ENCODE results near the gene ABCC1.
"Not testable (repeated sequence)": the region's sequence is repeated elsewhere in the genome, so short reads cannot be mapped to it uniquely, and the experiment has no call there.

Gene ABCC1

GRCh38 chr16:15949210-15950160, at the start of gene ABCC1:
Gene ABCC1, plus strand, starts transcription at chr16:15949616. Its CDS starts 136 bp downstream, at chr16:15949752.
- peak; percentile 85 for DNase-seq

DNA sequence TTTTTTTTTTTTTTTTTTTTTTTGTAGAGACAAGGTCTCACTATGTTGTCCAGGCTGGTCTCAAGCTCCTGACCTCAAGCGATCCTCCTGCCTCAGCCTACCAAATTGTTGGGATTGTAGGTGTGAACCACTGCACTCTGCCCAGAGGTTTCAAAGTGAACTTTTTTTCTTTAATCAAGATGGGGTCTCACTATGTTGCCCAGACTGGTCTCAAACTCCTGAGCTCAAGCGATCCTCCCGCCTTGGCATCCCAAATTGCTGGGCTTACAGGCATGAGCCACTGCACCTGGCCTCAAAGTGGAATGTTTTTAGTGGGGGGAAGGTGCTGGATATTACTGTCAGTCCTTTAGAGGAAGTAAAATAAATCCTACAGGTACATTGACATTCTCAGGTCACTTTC, 49.1 kb upstream of the ABCC1 start:
- DNase-seq, result no peak

DNA sequence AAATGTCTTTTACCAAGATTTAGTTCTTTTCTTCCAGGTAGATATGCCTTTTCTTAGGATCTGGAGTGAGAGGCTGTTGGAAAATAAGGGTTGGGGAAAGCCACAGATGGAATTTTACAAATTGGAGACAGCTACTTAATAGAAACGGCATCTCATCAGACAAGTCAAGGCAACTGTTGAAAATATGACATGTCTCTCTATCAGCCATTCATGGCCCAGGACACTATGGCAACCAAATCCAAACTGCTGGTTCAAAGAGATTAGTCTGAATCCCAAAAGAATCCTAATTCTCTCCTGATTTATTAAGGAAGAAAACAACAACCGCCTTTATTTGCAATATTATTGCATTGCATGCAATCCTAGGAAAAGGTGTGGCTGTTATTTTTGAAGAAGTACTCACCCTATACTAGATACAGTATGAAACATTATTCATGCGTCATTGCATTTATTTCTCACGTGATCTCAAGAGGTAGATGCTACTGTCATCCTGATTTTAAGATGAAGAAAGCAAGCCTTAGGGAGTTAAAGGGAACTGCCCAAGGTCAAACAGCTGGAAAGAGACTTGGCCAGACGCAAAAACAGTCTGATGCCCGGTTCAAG, 48.4 kb upstream of the ABCC1 start:
- no peak for DNase-seq

DNA sequence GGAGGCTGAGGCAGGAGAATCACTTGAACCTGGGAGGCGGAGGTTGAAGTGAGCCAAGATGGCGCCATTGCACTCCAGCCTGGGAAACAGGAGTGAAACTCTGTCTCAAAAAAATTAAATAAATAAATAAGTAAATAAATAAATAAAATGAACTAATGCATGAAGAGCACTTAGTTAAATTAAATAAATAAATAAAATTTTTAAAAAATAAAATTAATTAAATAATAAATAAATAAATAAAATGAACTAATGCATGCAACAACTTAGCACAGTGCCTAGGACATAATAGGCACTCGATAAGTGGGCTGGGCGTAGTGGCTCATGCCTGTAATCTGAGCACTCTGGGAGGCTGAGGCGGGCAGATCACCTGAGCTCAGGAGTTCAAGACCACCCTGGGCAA, 45.5 kb upstream of the ABCC1 start:
- peak; percentile 19 for DNase-seq

DNA sequence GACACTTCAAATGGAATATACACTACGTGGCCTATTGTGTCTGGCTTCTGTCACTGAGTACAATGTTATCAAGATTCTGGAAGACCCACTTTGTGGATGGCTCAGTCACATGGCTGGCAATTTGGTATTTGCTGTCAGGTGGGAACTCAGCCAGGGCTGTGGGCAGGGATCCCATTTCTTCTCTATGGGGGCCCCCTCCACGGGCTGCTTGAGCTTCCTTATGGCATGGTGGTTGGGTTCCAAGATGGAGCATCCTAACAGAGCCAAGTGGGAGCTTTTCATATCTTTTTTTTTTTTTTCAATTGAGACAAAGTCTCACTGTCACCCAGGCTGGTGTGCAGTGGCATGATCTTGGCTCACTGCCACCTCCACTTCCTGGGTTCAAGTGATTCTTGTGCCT, 43.0 kb upstream of the ABCC1 start:
- DNase-seq, result peak; percentile 25

DNA sequence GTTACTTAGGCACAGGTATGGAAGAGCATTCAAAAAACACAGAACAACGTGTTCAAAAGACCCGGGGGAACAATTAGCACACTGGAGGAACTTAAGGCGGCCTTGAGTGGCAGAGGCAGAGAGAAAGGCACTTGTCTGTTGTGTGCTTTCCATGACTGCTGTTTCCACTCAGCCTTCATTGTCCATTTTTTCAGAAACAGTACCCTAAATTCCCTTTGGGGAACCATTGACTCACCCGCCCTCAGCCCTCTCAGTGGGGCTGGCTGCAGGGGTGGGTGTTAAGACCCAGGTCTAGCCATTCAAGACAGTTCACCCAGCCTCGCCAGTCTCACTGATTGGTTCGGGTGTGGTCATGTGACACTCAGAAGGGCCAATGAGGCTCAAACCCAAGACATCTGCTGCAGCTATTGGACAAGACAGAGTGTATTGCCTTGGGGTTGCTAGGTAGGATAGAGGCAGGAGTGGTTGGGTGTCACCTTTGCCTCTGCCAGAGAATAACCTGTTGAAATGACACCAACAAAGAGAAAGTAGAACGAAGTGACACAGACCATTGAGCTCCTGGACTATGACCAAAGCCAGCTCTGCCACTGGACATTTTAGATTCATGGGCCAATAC, 41.4 kb upstream of the ABCC1 start:
- DNase-seq, result peak; percentile 69

GRCh38 chr16:15911198-15911597, 38.2 kb upstream of the ABCC1 start:
- DNase-seq, result peak; percentile 3

GRCh38 chr16:15913046-15913698, 36.2 kb upstream of the ABCC1 start:
- DNase-seq, result peak; percentile 42

GRCh38 chr16:15915555-15916081, 33.8 kb upstream of the ABCC1 start:
- peak; percentile 37 for DNase-seq

DNA sequence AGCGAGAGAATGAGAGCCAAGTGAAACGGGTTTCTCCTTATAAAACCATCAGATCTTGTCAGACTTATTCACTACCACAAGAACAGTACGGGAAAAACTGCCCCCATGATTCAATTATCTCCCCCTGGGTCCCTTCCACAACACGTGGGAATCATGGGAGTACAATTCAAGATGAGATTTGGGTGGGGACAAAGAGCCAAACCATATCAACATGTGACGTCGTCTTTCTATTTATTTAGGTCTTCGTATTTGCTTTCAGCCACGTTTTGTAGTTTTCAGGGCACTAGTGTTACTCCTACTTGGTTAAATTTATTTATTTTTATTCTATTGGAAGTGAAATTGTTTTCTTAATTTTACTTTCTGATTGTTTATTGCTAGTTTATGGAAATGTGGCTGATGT, 33.1 kb upstream of the ABCC1 start:
- no peak for DNase-seq

DNA sequence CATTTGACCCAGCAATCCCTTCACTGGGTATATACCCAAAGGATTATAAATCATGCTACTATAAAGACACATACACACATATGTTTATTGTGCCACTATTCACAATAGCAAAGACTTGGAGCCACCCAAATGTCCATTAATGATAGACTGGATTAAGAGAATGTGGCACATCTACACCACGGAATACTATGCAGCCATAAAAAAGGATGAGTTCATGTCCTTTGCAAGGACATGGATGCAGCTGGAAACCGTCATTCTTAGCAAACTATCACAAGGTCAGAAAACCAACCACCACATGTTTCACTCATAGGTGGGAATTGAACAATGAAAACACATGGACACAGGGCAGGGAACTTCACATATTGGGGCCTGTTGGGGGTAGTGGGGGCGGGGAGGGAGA, 31.1 kb upstream of the ABCC1 start:
- DNase-seq, result not testable (repeated sequence)

- no peak for DNase-seq
Observed at GRCh38 chr16:15919331-15919730, 30.1 kb upstream of the ABCC1 start.

- peak; percentile 37 for DNase-seq
Observed at GRCh38 chr16:15924996-15925395, 24.4 kb upstream of the ABCC1 start.

- DNase-seq, result peak; percentile 36
Observed at GRCh38 chr16:15925631-15926030, 23.8 kb upstream of the ABCC1 start.

DNA sequence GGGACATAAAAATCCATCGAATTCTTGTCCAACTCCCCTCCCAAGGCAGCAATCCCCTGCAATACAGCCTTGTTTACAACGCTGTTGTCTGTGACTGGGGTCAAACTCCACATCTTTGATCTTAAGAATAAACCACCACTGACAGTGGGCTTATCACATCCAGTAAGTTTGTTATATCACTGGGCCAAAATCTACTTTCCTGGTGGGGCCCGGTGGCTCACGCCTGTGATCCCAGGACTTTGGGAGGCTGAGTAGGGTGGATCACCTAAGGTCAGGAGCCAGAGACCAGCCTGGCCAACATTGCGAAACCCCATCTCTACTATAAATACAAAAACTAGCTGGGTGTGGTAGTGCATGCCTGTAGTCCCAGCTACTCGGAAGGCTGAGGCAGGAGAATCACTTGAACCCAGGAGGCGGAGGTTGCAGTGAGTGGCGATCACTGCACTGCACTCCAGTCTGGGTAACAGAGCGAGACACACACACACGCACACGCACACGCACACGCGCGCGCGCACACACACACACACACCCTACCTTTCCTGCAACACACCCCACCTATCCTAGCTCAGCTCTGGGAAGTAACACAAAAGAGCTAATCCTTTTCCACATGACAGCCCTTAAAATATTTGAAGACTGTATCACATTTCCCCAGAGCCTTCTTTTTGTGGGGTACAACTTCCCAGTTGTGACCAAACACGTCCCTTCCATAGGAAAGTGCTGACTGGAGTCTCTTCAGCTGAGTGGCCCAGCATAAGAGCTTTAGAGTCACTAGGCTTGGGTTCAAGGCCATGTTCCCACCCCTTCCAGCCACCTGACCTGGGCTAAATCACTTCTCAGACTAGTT, 20.9 kb upstream of the ABCC1 start:
- DNase-seq, result peak; percentile 36

GRCh38 chr16:15932939-15933338, 16.5 kb upstream of the ABCC1 start:
- DNase-seq, result no peak

DNA sequence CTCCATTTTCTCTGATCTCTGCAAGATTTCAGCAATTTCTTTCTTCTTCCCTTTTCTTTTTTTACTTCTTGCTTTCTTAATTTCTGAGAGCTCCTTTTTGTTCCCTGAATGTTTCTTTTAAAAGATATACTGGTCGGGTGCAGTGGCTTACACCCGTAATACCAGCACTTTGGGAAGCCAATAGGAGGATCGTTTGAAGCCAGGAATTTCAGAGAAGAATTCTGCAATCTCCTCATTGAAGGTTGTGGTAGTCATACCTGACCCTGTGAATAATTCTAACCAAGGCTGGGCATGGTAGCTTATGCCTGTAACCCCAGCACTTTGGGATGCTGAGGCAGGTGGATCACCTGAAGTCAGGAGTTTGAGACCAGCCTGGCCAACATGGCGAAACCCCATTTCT, 15.6 kb upstream of the ABCC1 start:
- DNase-seq, result no peak

DNA sequence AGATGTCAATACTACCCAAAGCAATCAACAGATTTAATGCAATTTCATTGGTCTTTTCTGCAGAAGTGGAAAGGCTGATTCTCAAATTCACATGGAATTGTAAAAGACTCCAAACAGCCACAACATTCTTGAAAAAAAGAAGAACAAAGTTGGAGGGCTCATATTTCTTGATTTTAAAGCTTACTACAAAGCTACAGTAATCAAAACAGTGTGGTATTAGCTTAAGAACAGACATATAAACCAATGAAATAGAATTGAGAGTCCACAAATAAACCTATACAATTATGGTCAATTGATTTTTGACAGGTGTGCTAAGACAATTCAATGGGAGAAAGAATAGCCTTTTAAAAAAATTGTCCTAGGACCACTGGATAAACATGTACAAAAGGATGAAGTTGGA, 14.4 kb upstream of the ABCC1 start:
- DNase-seq, result no peak

DNA sequence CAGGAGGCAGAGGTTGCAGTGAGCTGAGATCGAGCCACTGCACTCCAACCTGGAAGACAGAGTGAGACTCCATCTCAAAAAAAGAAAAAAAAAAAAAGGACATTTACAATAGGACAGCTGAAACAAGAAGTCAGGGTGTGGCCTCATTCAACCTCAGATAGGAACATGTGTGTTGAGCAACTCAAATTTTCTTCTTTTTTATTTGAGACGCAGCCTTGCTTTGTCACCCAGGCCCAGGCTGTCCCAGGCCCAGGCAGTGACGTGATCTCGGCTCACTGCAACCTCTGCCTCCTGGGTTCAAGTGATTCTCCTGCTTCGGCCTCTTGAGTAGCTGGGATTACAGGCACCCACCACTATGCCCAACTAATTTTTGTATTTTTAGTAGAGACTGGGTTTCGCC, 12.6 kb upstream of the ABCC1 start:
- DNase-seq, result peak; percentile 10

- DNase-seq, result peak; percentile 5
Observed at GRCh38 chr16:15942931-15943690, 6.3 kb upstream of the ABCC1 start.
